ENCODE results near the gene TSEN34.

DNA sequence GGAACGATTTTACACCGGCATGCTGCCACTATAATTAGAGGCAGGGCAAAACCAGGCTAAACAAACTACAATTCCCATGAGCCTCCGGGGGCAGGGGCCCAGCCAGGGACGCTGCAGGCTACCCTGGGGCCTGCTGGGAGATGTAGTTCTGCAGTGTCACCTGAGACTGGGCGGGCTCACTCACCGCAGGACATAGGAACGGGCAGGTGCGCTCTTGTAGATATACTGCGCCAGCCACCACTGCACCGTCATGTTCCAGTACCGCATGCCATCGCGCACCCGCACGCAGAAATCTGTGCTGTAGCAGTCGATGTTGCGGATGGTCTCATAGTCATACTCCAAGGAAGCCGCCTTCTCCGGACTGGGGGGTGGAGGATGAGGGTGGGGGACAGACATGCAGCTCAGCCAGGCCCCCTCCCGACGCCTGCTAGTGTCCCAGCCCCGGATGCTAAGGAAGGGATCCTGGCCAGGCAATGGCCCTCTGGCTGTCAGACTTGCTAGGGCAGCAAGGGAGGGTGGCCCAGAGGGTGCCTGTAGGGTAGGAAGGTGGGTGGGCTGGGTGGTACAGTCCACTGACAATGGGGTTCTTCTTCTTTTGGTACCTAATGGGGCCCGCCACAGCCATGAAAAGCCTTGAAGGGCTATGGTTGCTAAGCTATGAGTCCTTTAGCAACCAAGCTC, 12.4 kb upstream of the TSEN34 start:
- TF ChIP-seq POLR2AphosphoS5 (IDR thresholded peaks at IDR 0.05; ENCODE audit: borderline replicate concordance, low read depth, low read length): no peak
- no peak for TF ChIP-seq EZH2 (IDR thresholded peaks at IDR 0.05)
